Neuronal stem cell (in vitro differentiated cells): Measurements from ENCODE around the gene SFT2D3.

Experiments used
- DNase-seq: peaks from one replicate; pipeline ENCODE4 v3.0.0-alpha.2; 2013; ENCODE audit warnings: low spot score
- H2AFZ ChIP-seq: one replicate; pipeline ENCODE4 v1.6.1; 2013; ENCODE audit warnings: mild to moderate bottlenecking, low read length, inconsistent platforms
- H2AK5ac ChIP-seq: 2 replicates; pipeline ENCODE4 v1.6.1; 2013; ENCODE audit warnings: low read depth, mild to moderate bottlenecking, inconsistent platforms, low read length, moderate library complexity, mixed read lengths
- H2BK120ac ChIP-seq: 2 replicates; pipeline ENCODE4 v1.6.1; 2013; ENCODE audit warnings: low read depth, mild to moderate bottlenecking, inconsistent platforms, low read length, moderate library complexity, mixed read lengths
- H2BK12ac ChIP-seq: one replicate; pipeline ENCODE4 v1.6.1; 2013; ENCODE audit warnings: low read length, inconsistent platforms
- H2BK15ac ChIP-seq: 2 replicates; pipeline ENCODE4 v1.6.1; 2013; ENCODE audit warnings: mild to moderate bottlenecking, low read length, inconsistent platforms, mixed read lengths
- H2BK5ac ChIP-seq: one replicate; pipeline ENCODE4 v1.6.1; 2013; ENCODE audit warnings: inconsistent platforms, mild to moderate bottlenecking, low read length, moderate library complexity
- H3K14ac ChIP-seq: one replicate; pipeline ENCODE4 v1.6.1; 2013; ENCODE audit warnings: low read length, inconsistent platforms
- H3K18ac ChIP-seq: 2 replicates; pipeline ENCODE4 v1.6.1; 2013; ENCODE audit warnings: low read length, inconsistent platforms
- H3K23ac ChIP-seq: 2 replicates; pipeline ENCODE4 v1.6.1; 2013; ENCODE audit warnings: low read depth, mild to moderate bottlenecking, mixed read lengths, low read length, inconsistent platforms; ENCODE audit not compliant: poor library complexity
- H3K27ac ChIP-seq: replicated peaks from 3 replicates; pipeline ENCODE4 v1.5.1; 2013; ENCODE audit warnings: low read length, inconsistent platforms
- H3K27me3 ChIP-seq, 3 experiments: 2 replicates each; pipeline ENCODE4 v1.6.1; 2013; ENCODE audit warnings: low read length in 3 of 3, mild to moderate bottlenecking in 2 of 3, inconsistent platforms in 1 of 3, low read depth in 1 of 3, mixed read lengths in 1 of 3, moderate library complexity in 1 of 3; ENCODE audit not compliant: control insufficient read depth in 3 of 3, insufficient read depth in 3 of 3
- H3K36me3 ChIP-seq, 2 donors: replicated peaks in 1 of 2; 2 replicates each; pipeline ENCODE4 v1.6.1; 2013; ENCODE audit warnings: low read length in 2 of 2; ENCODE audit not compliant: control insufficient read depth in 2 of 2, insufficient read depth in 2 of 2
- H3K4ac ChIP-seq: 2 replicates; pipeline ENCODE4 v1.6.1; 2013; ENCODE audit warnings: inconsistent platforms, mild to moderate bottlenecking, low read length, moderate library complexity
- H3K4me1 ChIP-seq, 2 donors: 1 replicate in 1 of 2; 2 replicates in 1 of 2; pipeline ENCODE4 v1.6.1; 2013; ENCODE audit warnings: low read length in 2 of 2, low read depth in 1 of 2; ENCODE audit not compliant: control insufficient read depth in 2 of 2, insufficient read depth in 1 of 2
- H3K4me2 ChIP-seq: one replicate; pipeline ENCODE4 v1.6.1; 2013; ENCODE audit warnings: mild to moderate bottlenecking, low read length, inconsistent platforms; ENCODE audit not compliant: insufficient read depth, poor library complexity, severe bottlenecking
- H3K4me3 ChIP-seq, 2 donors: 2 replicates each; pipeline ENCODE4 v1.5.1; 2013; ENCODE audit warnings: low read length in 2 of 2, mild to moderate bottlenecking in 2 of 2, inconsistent platforms in 1 of 2, moderate library complexity in 1 of 2
- H3K79me1 ChIP-seq: one replicate; pipeline ENCODE4 v1.6.1; 2013; ENCODE audit warnings: low read depth, mild to moderate bottlenecking, inconsistent platforms, low read length, moderate library complexity
- H3K9ac ChIP-seq: one replicate; pipeline ENCODE4 v1.6.1; 2013; ENCODE audit warnings: mild to moderate bottlenecking, low read depth, low read length, inconsistent platforms; ENCODE audit not compliant: poor library complexity
- H3K9me3 ChIP-seq, 2 donors: replicated peaks in 1 of 2; 2 replicates each; pipeline versions ENCODE3 to v1.6.1; 2013; ENCODE audit warnings: low read length in 2 of 2, mild to moderate bottlenecking in 2 of 2, inconsistent platforms in 1 of 2, low read depth in 1 of 2, mixed read lengths in 1 of 2, moderate library complexity in 1 of 2; ENCODE audit not compliant: control insufficient read depth in 2 of 2, insufficient read depth in 1 of 2
- H4K8ac ChIP-seq: one replicate; pipeline ENCODE4 v1.6.1; 2013; ENCODE audit warnings: low read depth, mild to moderate bottlenecking, inconsistent platforms, low read length, moderate library complexity
- H4K91ac ChIP-seq: one replicate; pipeline ENCODE4 v1.6.1; 2013; ENCODE audit warnings: low read length, low read depth, mild to moderate bottlenecking, inconsistent platforms; ENCODE audit not compliant: poor library complexity
- WGBS, 2 donors: extraction: QIAGEN DNeasy Blood & Tissue Kit; methylation state at CpG; one replicate each; pipeline ENCODE4 v1.1.7; 2013; ENCODE audit warnings: missing lambda C conversion rate in 2 of 2, mixed read lengths in 1 of 2; ENCODE audit not compliant: insufficient read length in 2 of 2, insufficient replicate concordance in 1 of 2; ENCODE audit errors: extremely low coverage in 2 of 2; 5-methylcytosine and 5-hydroxymethylcytosine counted together

SFT2D3 gene

DNA sequence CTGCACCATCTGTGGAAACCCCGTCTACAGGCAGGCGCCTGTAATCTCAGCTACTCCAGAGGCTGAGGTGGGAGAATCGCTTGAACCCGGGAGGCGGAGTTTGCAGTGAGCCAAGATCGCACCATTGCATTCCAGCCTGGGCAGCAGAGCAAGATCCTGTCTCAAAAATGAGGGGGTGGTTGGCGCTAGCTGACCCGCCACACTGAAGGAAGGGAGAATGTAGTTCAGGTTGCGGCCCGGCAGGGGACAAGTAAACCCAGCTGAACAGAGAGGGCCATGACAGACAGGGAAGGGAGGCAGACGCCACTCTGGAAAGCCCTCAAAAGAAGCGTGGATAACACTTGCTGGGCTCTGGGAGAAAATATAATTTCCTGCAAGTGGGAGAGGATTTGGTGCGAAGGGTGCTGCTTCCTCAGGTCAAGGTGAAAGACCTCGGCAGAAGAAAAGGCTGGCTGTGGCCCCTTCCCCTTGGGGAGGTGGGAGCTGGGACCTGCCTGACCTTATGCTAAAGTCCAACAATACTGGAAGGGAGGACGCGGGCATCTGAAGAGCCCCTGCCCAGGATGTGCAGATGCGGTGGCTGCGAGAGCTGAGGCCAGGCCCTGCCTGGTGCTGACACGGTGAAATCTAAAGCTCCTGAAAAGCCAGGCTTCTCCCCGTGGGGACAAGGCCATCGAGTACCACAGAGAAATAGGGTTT, 3.7 kb upstream of the SFT2D3 start:
- no peak overlapping the region for H3K23ac ChIP-seq
- H3K36me3 ChIP-seq, result peaks cover 0 to 6% of the 10 kb centered on the region in 2 donors
- no peak overlapping the region for H2BK5ac ChIP-seq
- no peak overlapping the region for H3K9ac ChIP-seq
- peaks cover 0 to 6% of the 10 kb centered on the region in 2 donors for H3K9me3 ChIP-seq
- DNase-seq, result no peak
- H4K8ac ChIP-seq, result no peak overlapping the region
- no peak overlapping the region for H2AFZ ChIP-seq
- no peak overlapping the region for H3K4ac ChIP-seq
- H3K27me3 ChIP-seq, result no peaks in the 10 kb centered on the region
- H3K4me3 ChIP-seq, result no peak overlapping the region
- no peak overlapping the region for H3K4me2 ChIP-seq
- H3K18ac ChIP-seq, result no peak overlapping the region
- H2BK15ac ChIP-seq, result no peak overlapping the region
- no peak overlapping the region for H2BK120ac ChIP-seq
- no CpG with 5 or more reads among the region's 21 CpGs for WGBS, 2 donors
- H4K91ac ChIP-seq, result no peak overlapping the region
- no peak overlapping the region for H3K14ac ChIP-seq
- H2BK12ac ChIP-seq, result no peak overlapping the region
- no peak overlapping the region for H3K27ac ChIP-seq
- no peaks in the 10 kb centered on the region for H3K79me1 ChIP-seq
- no peak overlapping the region for H2AK5ac ChIP-seq
- peaks cover 6 to 12% of the 10 kb centered on the region in 2 donors for H3K4me1 ChIP-seq

DNA sequence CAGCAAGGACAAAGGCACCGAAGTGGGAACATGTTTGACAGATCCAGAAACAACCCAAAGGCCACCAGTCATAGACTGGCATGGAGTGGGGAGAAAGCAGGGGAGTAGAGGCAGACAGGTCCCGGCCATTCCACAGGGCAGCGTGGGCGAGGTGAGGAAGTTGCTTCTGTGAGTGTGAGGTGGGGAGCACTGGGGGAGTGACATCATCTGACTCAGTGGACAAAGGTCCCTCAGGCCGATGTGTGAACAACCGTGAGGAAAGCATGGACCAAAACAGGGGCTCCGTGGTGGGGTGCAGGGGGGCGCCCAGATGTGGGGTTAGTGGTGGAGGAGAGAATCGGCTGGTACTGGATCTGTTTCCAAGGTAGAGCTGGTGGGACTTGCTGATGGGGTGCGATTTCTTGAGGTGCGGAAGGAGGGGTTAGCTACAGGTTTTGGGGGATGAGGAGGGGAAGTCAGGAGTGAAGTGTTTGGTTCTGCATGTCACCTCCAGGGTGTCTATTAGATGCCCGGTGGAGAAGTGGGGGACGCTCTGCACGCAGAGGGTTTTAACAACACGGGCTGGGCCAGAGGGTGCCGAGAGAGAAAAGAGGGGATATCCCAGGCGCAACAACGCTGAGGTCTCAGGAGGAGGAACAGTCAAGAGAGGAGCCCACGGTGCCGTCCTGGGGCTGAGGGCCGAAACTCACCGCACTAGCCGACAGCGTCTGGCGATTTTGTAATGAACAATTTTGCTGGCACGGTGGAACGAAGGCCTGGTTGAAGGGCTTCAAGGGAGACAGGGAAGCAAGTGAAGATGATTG, 2.5 kb upstream of the SFT2D3 start:
- H3K9me3 ChIP-seq, result peaks cover 0 to 14% of the 10 kb centered on the region in 2 donors
- H2AK5ac ChIP-seq, result no peak overlapping the region
- DNase-seq, result no peak
- H3K4ac ChIP-seq, result no peak overlapping the region
- no peak overlapping the region for H4K8ac ChIP-seq
- H2BK12ac ChIP-seq, result no peak overlapping the region
- H3K27me3 ChIP-seq, result no peaks in the 10 kb centered on the region
- H2AFZ ChIP-seq, result no peak overlapping the region
- H3K14ac ChIP-seq, result no peak overlapping the region
- no peak overlapping the region for H3K18ac ChIP-seq
- H2BK120ac ChIP-seq, result no peak overlapping the region
- peaks cover 3% of the 10 kb centered on the region for H3K79me1 ChIP-seq
- no CpG with 5 or more reads among the region's 27 CpGs for WGBS, 2 donors
- H3K27ac ChIP-seq, result no peak overlapping the region
- no peak overlapping the region for H3K9ac ChIP-seq
- H3K4me1 ChIP-seq, result peaks cover 9 to 12% of the 10 kb centered on the region in 2 donors
- no peak overlapping the region for H2BK5ac ChIP-seq
- H3K23ac ChIP-seq, result no peak overlapping the region
- H4K91ac ChIP-seq, result no peak overlapping the region
- H3K4me3 ChIP-seq, result no peak overlapping the region
- no peak overlapping the region for H3K4me2 ChIP-seq
- no peak overlapping the region for H2BK15ac ChIP-seq
- H3K36me3 ChIP-seq, result peaks cover 4 to 17% of the 10 kb centered on the region in 2 donors

DNA sequence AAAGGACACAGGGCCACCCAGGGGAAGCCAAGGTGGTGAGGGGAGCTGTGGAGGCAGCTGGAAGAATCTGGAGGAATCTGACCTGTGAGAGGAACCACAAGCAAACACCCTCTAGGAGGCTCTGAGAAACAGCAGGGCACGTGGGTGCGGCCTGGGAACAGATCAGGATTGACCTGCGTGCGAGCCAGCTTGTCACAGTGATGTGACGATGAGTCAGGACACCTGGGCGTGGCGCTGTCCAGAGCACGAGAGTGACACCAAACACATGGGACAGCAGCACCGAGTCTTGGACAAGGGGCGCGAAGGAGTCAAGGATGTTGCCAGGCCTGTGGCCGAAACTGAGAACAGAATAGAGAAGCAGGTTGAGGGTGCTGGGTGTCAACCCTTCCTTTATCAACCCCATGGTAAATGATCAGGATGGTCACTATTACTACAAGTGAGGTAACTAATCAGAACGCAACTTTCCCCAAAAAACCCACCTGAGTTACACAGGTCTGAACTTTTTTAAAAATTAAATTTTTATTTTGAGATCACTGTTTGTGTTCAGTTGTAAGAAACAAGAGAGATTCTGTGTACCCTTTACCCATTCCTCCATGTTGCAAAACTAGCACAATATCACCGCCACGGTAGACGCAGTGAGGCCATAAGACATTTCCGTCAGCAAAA, 637 bp upstream of the SFT2D3 start:
- WGBS, 2 donors, result no CpG with 5 or more reads among the region's 17 CpGs
- H3K4me2 ChIP-seq, result peak overlapping the region; percentile 94
- peak overlapping the region; percentile 90 for H3K27ac ChIP-seq
- no peak overlapping the region for H3K4ac ChIP-seq
- DNase-seq, result peak; percentile 37
- H2AK5ac ChIP-seq, result peak overlapping the region; percentile 11
- H3K36me3 ChIP-seq, result peaks cover 4 to 36% of the 10 kb centered on the region in 2 donors
- no peak overlapping the region for H3K14ac ChIP-seq
- no peaks in the 10 kb centered on the region for H3K27me3 ChIP-seq
- peak overlapping the region; percentile 84 for H3K18ac ChIP-seq
- H2AFZ ChIP-seq, result peak overlapping the region; percentile 89
- peak overlapping the region; percentile 36 for H2BK12ac ChIP-seq
- peaks cover 0 to 14% of the 10 kb centered on the region in 2 donors for H3K9me3 ChIP-seq
- no peak overlapping the region for H2BK15ac ChIP-seq
- no peak overlapping the region for H2BK5ac ChIP-seq
- peak overlapping the region; percentile 64 to 92 for H3K4me3 ChIP-seq
- H4K91ac ChIP-seq, result no peak overlapping the region
- no peak overlapping the region for H4K8ac ChIP-seq
- H3K9ac ChIP-seq, result peak overlapping the region; percentile 81
- H3K79me1 ChIP-seq, result peaks cover 3% of the 10 kb centered on the region
- H3K4me1 ChIP-seq, result peaks cover 9 to 12% of the 10 kb centered on the region in 2 donors
- H2BK120ac ChIP-seq, result no peak overlapping the region
- H3K23ac ChIP-seq, result peak overlapping the region; percentile 98
